B cell (primary cell): ENCODE results near the gene GLIS1. TPM values are rescaled to one million over a fixed set of nuclear protein-coding genes. Genes with fewer than 3 reads are reported as not detected.

Experiments used
- ATAC-seq: fragments of 200-7000 bp; cut with Tn5 transposase; one replicate; pipeline ENCODE4 v1.10.0; 2021; ENCODE audit warnings: low read depth, mild to moderate bottlenecking, moderate number of reproducible peaks, moderate library complexity
- CTCF ChIA-PET: fragments of 350-600 bp; sonication (Branson Sonifier 250); formaldehyde crosslinking; loops from one replicate; lab custom pipeline; 2021; ENCODE audit warnings: antibody characterized with exemption, inconsistent platforms; lab: Charles Lee
- POLR2A ChIA-PET: fragments of 350-600 bp; sonication (Branson Sonifier 250); formaldehyde crosslinking; loops from one replicate; lab custom pipeline; 2021; ENCODE audit warnings: antibody characterized with exemption; lab: Charles Lee
- DNase-seq: peaks from one replicate; pipeline ENCODE4 v3.0.0; 2013
- H2AFZ ChIP-seq: 2 replicates; pipeline ENCODE4 v1.6.1; 2012; ENCODE audit warnings: mild to moderate bottlenecking, low read depth, low read length; ENCODE audit not compliant: insufficient read depth, poor library complexity, severe bottlenecking
- H3K27ac ChIP-seq, 2 donors: 1 replicate in 1 of 2; 2 replicates in 1 of 2; pipeline ENCODE4 v1.5.1; 2012 to 2013; ENCODE audit warnings: low read length in 2 of 2, mild to moderate bottlenecking in 2 of 2, moderate library complexity in 1 of 2
- H3K27me3 ChIP-seq, 4 experiments: fragments of 200-600 bp in 1 of 4; sonication (generic) in 1 of 4; replicated peaks in 1 of 4; 1 replicate in 2 of 4; 2 replicates in 2 of 4; pipeline versions ENCODE4 v1.6.1 to v1.7.0; 2013 to 2016; ENCODE audit warnings: low read length in 3 of 4, mild to moderate bottlenecking in 2 of 4, mixed read lengths in 1 of 4, moderate library complexity in 1 of 4; ENCODE audit not compliant: insufficient read depth in 4 of 4, control insufficient read depth in 3 of 4; ENCODE audit errors: control extremely low read depth in 1 of 4
- H3K36me3 ChIP-seq, 2 experiments: replicated peaks in 1 of 2; 1 replicate in 1 of 2; 2 replicates in 1 of 2; pipeline versions ENCODE4 v1.6.1 to v1.7.1; 2013; ENCODE audit warnings: low read length in 1 of 2; ENCODE audit not compliant: insufficient read depth in 2 of 2, control insufficient read depth in 1 of 2; ENCODE audit errors: control extremely low read depth in 1 of 2, extremely low read depth in 1 of 2
- H3K4me1 ChIP-seq, 2 donors: fragments of 200-600 bp in 1 of 2; sonication (generic) in 1 of 2; 1 replicate in 1 of 2; 2 replicates in 1 of 2; pipeline versions ENCODE4 v1.5.1 to v1.6.1; 2013 to 2017; ENCODE audit warnings: low read length in 2 of 2; ENCODE audit not compliant: control insufficient read depth in 2 of 2, insufficient read depth in 2 of 2
- H3K4me2 ChIP-seq: replicated peaks from 2 replicates; pipeline ENCODE3; 2012; ENCODE audit warnings: mild to moderate bottlenecking, low read depth, low read length; ENCODE audit not compliant: poor library complexity, severe bottlenecking
- H3K4me3 ChIP-seq, 5 experiments: fragments of 200-600 bp in 1 of 5; sonication (generic) in 1 of 5; 1 replicate in 3 of 5; 2 replicates in 2 of 5; pipeline versions ENCODE4 v1.5.1 to v1.7.0; 2011 to 2016; ENCODE audit warnings: low read length in 4 of 5, mild to moderate bottlenecking in 4 of 5, low read depth in 2 of 5, control low read depth in 1 of 5, moderate library complexity in 1 of 5; ENCODE audit not compliant: insufficient read depth in 1 of 5; ENCODE audit errors: control extremely low read depth in 1 of 5, extremely low read depth in 1 of 5
- H3K79me2 ChIP-seq: fragments of 200-600 bp; sonication (generic); one replicate; pipeline ENCODE4 v1.6.0; 2016; ENCODE audit warnings: low read length; ENCODE audit not compliant: control insufficient read depth, insufficient read depth
- H3K9ac ChIP-seq: fragments of 200-600 bp; sonication (generic); 2 replicates; pipeline ENCODE4 v1.6.1; 2017; ENCODE audit warnings: mild to moderate bottlenecking, low read length, moderate library complexity
- H3K9me3 ChIP-seq, 3 donors: one replicate each; pipeline versions ENCODE4 v1.6.1 to v1.7.1; 2013; ENCODE audit warnings: low read length in 2 of 3; ENCODE audit not compliant: control insufficient read depth in 2 of 3, insufficient read depth in 1 of 3; ENCODE audit errors: control extremely low read depth in 1 of 3
- H4K20me1 ChIP-seq: 2 replicates; pipeline ENCODE4 v1.6.0; 2012; ENCODE audit warnings: mild to moderate bottlenecking, low read length; ENCODE audit not compliant: insufficient read depth, control insufficient read depth, poor library complexity, severe bottlenecking
- H3K27ac Mint-ChIP-seq: one replicate; pipeline ENCODE4 v1.8.0; 2021; ENCODE audit warnings: mixed read lengths
- H3K27me3 Mint-ChIP-seq: one replicate; pipeline ENCODE4 v1.8.0; 2021; ENCODE audit warnings: mixed read lengths
- H3K4me1 Mint-ChIP-seq: one replicate; pipeline ENCODE4 v1.8.0; 2021; ENCODE audit warnings: mixed read lengths
- H3K4me3 Mint-ChIP-seq: one replicate; pipeline ENCODE4 v1.8.0; 2021; ENCODE audit warnings: mixed read lengths
- H3K9me3 Mint-ChIP-seq: one replicate; pipeline ENCODE4 v1.8.0; 2022; ENCODE audit warnings: mixed read lengths; ENCODE audit not compliant: insufficient read depth
- CTCF ChIP-seq: fragments of 200-600 bp; IDR thresholded peaks from one replicate; pipeline ENCODE4 v1.8.0; 2022; ENCODE audit warnings: antibody characterized with exemption, mild to moderate bottlenecking
- EZH2 ChIP-seq: IDR thresholded peaks from 2 replicates; pipeline ENCODE4 v1.6.1; 2012; ENCODE audit warnings: borderline replicate concordance, low read depth, mild to moderate bottlenecking, moderate library complexity, low read length; ENCODE audit not compliant: insufficient read depth, poor library complexity, severe bottlenecking
- WGBS: methylation state at CpG from one replicate; pipeline ENCODE4 v1.1.5; 2013; ENCODE audit warnings: missing lambda C conversion rate; ENCODE audit not compliant: insufficient coverage; 5-methylcytosine and 5-hydroxymethylcytosine counted together
- intact Hi-C: fragments of 100-400 bp; cut with micrococcal nuclease; formaldehyde crosslinking; loops from one replicate; pipeline ENCODE4 v1.10.0; 2022
- polyA plus RNA-seq: library from polyadenylated mRNA; depleted of rRNA; stranded (reverse); fragments of >200 nt; gene quantifications from 2 replicates; pipeline ENCODE4 v1.2.3, GENCODE V29; 2012
- total RNA-seq, 2 donors: library from RNA; stranded (reverse); fragments of 120-200 nt in 1 of 2; gene quantifications; 1 replicate in 1 of 2; 2 replicates in 1 of 2; pipeline versions ENCODE4 v1.2.3 to v1.2.4, GENCODE V29; 2013 to 2022

Gene GLIS1
- total and polyA plus RNA-seq, 2 donors (not counting 1 experiment from before 2014, with no cell fraction given) = not detected

GRCh38 chr1:53501065-53502005 lies 237.6 kb downstream of the GLIS1 start:
- ATAC-seq = no peak
- peaks cover 4% of the 10 kb centered on the region for H3K27me3 Mint-ChIP-seq
- Histone ChIP-seq H3K9me3 (no peaks in the 10 kb centered on the region), H2AFZ (no peak overlapping the region), H3K27me3 (no peaks in the 10 kb centered on the region), H3K4me2 (no peak overlapping the region), H3K36me3 (no peaks in the 10 kb centered on the region), H4K20me1 (no peaks in the 10 kb centered on the region), H3K27ac (no peak overlapping the region), H3K79me2 (no peaks in the 10 kb centered on the region), H3K9ac (no peak overlapping the region), H3K4me3 (no peak overlapping the region), H3K4me1 (no peaks in the 10 kb centered on the region)
- DNase-seq = no peak
- H3K4me3 Mint-ChIP-seq = no peak overlapping the region
- intact Hi-C loops = no loop called here
- ChIA-PET CTCF (no interaction called here), POLR2A (no interaction called here)
- no peak overlapping the region for H3K27ac Mint-ChIP-seq
- H3K9me3 Mint-ChIP-seq = no peaks in the 10 kb centered on the region
- no peak for TF ChIP-seq CTCF
- TF ChIP-seq EZH2 = no peak
- H3K4me1 Mint-ChIP-seq = no peaks in the 10 kb centered on the region
- WGBS = 86% methylated on average over 18 of the region's 21 CpGs
